HG03558 (cell line): ENCODE data around the gene SLC43A3.

Experiments used
- ATAC-seq: cut with Tn5 transposase; IDR thresholded peaks from one replicate; pipeline ENCODE4 v1.9.1; 2021; ENCODE audit warnings: moderate number of reproducible peaks; ENCODE audit not compliant: unreplicated experiment; ENCODE audit errors: extremely low read depth

SLC43A3 gene

DNA sequence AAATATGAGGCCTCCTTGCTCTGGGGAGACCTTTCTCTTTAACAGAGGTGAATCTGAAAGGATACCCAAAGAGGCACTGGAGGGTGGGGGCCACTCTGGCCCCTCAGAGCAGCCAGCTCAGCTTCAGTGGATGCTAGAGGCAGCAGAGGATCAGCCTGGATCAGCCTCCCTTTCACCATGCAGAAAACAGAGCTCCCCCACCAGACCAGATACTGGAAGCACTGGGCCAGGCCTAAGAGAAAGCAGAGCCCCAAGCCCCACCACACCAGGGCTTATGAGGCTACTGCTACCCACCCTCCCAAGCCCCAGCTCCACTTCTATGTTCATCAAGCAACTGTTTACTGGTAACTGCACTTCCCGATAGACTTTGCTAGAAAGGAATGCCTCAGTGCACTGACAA lies 4.0 kb upstream of the SLC43A3 start:
- ATAC-seq, result no peak

- no peak for ATAC-seq
Observed at GRCh38 chr11:57429946-57430345, 3.0 kb upstream of the SLC43A3 start.

GRCh38 chr11:57428643-57429042 lies 1.7 kb upstream of the SLC43A3 start:
- no peak for ATAC-seq

GRCh38 chr11:57427727-57428082 lies 784 bp upstream of the SLC43A3 start:
- no peak for ATAC-seq

DNA sequence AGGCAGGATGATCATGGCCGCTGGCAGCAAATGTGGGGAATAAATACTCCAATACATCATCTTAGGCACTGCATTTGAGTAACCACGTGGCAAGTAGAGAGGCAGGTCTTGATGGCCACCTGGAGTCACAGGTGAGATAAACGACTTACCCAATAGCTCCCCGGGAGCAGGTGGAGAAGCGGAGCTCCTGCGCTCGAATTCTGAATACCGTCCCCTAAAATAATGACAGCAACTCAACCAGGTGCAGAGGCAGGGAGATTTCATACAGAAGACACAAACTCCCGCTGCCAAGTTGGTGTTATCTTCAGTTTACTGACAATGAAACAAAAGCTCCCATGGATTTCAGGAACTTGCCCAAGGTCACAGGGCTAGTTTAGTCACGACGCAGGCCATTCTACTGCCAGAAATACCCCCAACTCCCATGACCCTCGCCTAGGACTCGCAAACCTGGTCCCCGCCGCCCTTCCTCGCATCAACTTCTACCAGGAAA lies 437 bp downstream of the SLC43A3 start:
- no peak for ATAC-seq

GRCh38 chr11:57425565-57426438 lies 1.1 kb downstream of the SLC43A3 start:
- no peak for ATAC-seq

- ATAC-seq, result peak; percentile 90
Observed at GRCh38 chr11:57424792-57425564, 1.9 kb downstream of the SLC43A3 start.

- no peak for ATAC-seq
Observed at GRCh38 chr11:57424137-57424791, 2.7 kb downstream of the SLC43A3 start.

- no peak for ATAC-seq
Observed at GRCh38 chr11:57422669-57423068, 4.3 kb downstream of the SLC43A3 start.

GRCh38 chr11:57421805-57422204 lies 5.1 kb downstream of the SLC43A3 start:
- no peak for ATAC-seq

DNA sequence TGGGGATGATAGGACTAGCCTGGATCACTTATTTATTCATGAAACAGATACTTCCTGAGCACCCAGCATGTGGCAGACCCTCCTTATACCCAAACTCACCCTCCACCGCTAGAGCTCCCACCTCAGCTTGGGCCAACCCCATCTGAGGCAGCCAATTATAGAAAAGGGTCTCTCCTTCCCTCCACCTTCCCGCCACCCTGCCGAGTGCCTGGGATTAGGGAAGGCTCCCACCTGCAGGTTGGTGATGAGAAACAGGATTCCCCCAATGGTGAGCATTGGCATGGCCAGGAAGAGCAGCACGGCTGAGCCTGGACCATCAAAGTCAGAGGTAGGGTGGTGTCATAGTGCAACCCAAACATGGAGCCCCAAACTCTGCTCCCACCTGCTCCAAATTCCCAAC lies 5.9 kb downstream of the SLC43A3 start:
- no peak for ATAC-seq

- ATAC-seq, result no peak
Observed at GRCh38 chr11:57419146-57419545, 7.8 kb downstream of the SLC43A3 start.

GRCh38 chr11:57418131-57418530 lies 8.8 kb downstream of the SLC43A3 start:
- no peak for ATAC-seq

GRCh38 chr11:57417056-57417455 lies 9.9 kb downstream of the SLC43A3 start:
- no peak for ATAC-seq

DNA sequence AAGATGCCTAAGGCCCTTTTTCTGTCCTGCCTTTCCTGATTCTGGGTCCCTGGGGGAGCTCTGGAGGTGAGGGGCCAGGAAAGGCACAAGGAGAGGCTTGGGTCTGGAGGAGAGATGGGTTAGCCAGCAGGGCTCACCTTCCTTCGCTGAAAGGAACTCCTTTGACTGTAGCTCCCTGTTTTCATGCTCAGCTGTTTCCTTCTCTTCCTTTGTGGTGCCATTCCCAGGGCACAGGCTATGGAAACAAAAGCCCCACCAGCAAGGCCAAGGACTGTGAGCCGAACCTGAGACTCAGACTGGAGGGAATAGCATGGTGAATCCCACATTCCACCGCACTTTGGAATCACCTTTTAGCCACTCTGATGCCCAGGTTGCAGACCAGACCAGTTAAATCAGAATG lies 10.5 kb downstream of the SLC43A3 start:
- no peak for ATAC-seq

GRCh38 chr11:57414612-57415212 lies 12.2 kb downstream of the SLC43A3 start:
- ATAC-seq, result no peak

DNA sequence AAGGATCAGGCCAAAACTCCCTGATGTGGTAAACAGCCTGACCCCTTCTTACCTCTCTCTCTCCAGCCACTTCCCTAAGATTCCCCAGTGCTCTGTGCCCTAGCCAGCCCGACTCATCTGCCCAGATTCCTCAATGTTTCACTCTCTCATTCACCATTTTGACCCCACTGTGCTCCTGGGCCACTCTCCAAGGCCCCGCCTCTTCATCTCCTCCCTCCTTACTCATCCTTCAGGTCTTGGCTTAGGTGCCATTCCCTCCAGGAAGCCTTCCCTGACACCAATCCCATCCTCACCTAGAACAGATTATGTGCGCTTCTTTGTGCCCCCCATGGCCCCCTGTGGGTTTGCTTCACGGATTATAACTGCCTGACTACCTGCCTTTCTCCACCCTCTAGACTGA lies 13.2 kb downstream of the SLC43A3 start:
- ATAC-seq, result no peak

- ATAC-seq, result no peak
Observed at GRCh38 chr11:57410287-57410686, 16.6 kb downstream of the SLC43A3 start.

DNA sequence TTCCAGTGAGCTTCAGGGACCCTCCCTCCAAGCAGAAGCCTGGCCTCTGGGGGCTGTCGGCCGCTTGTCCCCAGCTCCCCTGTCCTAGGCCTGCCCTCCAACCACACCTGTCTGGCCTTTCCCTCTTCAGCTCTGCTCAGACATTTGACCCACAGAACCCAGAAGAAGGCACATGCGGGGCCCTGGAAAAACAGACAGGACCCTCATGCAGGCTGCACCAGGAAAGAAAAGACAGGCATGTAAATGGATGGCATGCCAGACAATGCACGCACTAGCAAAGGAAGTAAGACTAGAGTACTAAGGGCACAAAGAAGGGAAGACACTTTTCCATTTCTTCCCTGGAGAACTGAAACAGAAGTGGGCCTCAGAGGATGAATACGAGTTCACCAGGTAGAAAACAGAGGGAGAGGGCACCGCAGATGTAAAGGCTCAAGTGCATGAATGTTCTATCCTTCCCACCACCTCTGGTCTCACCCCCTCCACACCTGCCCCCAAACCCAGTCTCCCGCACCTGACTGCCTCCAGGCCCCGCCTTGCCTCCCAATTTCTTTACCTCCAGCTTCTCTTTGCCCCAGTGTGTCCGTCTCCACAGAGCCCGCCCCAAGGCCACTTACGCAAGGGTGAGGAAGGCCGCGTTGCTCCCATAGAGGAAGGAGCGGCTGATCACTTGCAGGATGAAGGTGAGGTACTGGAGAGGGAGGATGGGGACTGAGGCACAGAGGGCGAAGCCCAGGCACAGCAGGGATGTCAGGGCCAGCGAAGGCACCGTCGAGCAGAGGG lies 17.4 kb downstream of the SLC43A3 start:
- no peak for ATAC-seq

DNA sequence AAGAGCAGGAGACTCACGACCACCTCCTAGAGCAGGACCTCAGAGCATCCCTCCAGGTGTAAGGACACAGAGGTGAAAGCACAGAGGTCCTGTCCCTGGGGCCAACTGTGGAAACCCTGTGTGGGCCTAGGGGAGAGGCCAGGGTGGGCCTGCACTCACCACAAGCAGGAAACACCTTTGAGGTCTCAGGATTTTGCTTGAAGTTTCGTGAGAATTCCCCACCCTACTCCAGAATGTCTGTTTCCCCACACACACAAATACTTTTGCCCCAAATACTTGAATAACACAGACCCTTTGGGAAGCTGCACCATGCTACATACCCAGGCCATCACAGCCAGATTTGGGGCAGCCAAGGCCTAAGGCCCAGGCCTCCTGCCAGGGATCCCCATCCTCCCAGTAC lies 18.1 kb downstream of the SLC43A3 start:
- no peak for ATAC-seq
